Aorta (tissue), 5 donors: Measurements from ENCODE around the gene FAH. TPM values are rescaled to one million over a fixed set of nuclear protein-coding genes. Genes with fewer than 3 reads are reported as not detected.
"Not testable (repeated sequence)": the region's sequence is repeated elsewhere in the genome, so short reads cannot be mapped to it uniquely, and the experiment has no call there.

ENCODE experiments used
- ATAC-seq: fragments of 200-7000 bp; cut with Tn5 transposase; one replicate; pipeline ENCODE4 v1.9.1; 2022; ENCODE audit warnings: moderate library complexity; ENCODE audit not compliant: low FRiP score
- DNase-seq, 2 donors: peaks; one replicate each; pipeline ENCODE4 v3.0.0-alpha.2; 2020
- H3K27ac ChIP-seq, 2 donors: one replicate each; pipeline ENCODE4 v1.5.1; 2013; ENCODE audit warnings: low read length in 2 of 2, mild to moderate bottlenecking in 2 of 2, moderate library complexity in 2 of 2, control low read depth in 1 of 2, inconsistent platforms in 1 of 2, low read depth in 1 of 2
- H3K27me3 ChIP-seq, 2 donors: one replicate each; pipeline ENCODE4 v1.6.1; 2013; ENCODE audit warnings: control low read depth in 1 of 2, low read length in 1 of 2, mild to moderate bottlenecking in 1 of 2, moderate library complexity in 1 of 2; ENCODE audit not compliant: insufficient read depth in 2 of 2, control insufficient read depth in 1 of 2
- H3K36me3 ChIP-seq, 2 donors: one replicate each; pipeline ENCODE4 v1.6.1; 2013; ENCODE audit warnings: control low read depth in 1 of 2, low read length in 1 of 2, mild to moderate bottlenecking in 1 of 2; ENCODE audit not compliant: insufficient read depth in 2 of 2, control insufficient read depth in 1 of 2
- H3K4me1 ChIP-seq, 2 donors: one replicate each; pipeline ENCODE4 v1.6.1; 2013; ENCODE audit warnings: low read length in 2 of 2, control low read depth in 1 of 2, mild to moderate bottlenecking in 1 of 2, moderate library complexity in 1 of 2; ENCODE audit not compliant: insufficient read depth in 2 of 2, control insufficient read depth in 1 of 2
- H3K4me3 ChIP-seq, 2 donors: one replicate each; pipeline ENCODE4 v1.5.1; 2013; ENCODE audit warnings: low read length in 2 of 2, control low read depth in 1 of 2, mild to moderate bottlenecking in 1 of 2
- H3K9me3 ChIP-seq: one replicate; pipeline ENCODE4 v1.6.1; 2013; ENCODE audit warnings: mild to moderate bottlenecking, low read length; ENCODE audit not compliant: control insufficient read depth
- WGBS, 2 donors: extraction: QIAGEN DNeasy Blood & Tissue Kit; methylation state at CpG; one replicate each; pipeline ENCODE4 v1.1.7; 2013; 5-methylcytosine and 5-hydroxymethylcytosine counted together
- intact Hi-C, 2 donors: fragments of 100-400 bp; cut with DNase I; formaldehyde crosslinking; loops; one replicate each; pipeline versions ENCODE4 v1.14.2 to v1.15.0; 2022
- polyA plus RNA-seq, 2 donors: library from polyadenylated mRNA; stranded (reverse); fragments of 200-250 nt; gene quantifications; one replicate each; pipeline ENCODE4 v1.2.3, GENCODE V29; 2013
- total RNA-seq, 2 donors: library from RNA; stranded (reverse); fragmentation: NEBNext Ultra II Directional; extraction: Animal tissue kit (Norgen Biotek cat#: 25700); gene quantifications; one replicate each; pipeline ENCODE4 v1.2.1, GENCODE V29; 2021
- donor health status: healthy with polysubstance abuse.
- donor health status: Bipolar disorder and iron deficiency.
- donor health status: DM: no; HTN: no; CAD: no.
- donor health status: DM: no; HTN: no; CAD: no.
- donor health status: DM: yes; HTN: yes; CAD: no.

The FAH gene
- total and polyA plus RNA-seq, 4 donors = 18.2 to 137 (median 20.6) TPM

DNA sequence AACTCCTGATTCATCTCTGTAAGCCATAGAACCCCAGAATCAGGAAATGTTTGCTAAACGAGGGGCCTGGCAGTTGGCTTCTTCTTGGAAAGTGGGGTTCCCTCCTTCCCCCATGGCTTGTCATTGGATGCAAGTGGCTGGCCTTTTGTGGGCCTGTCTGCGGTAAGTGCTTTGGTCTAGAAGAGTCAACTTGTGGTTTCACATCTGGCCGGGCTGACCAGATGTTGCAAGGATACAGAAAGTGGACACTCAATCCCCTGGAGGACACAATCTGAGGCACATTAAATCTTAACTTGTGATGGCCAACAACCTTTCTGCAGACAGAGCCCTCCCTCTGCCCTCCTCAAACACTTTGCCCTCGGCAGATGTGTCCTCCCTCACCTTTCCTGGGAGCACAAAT is 1.1 kb downstream of the FAH start:
- Histone ChIP-seq H3K9me3 (no peaks in the 10 kb centered on the region), H3K36me3 (no peaks in the 10 kb centered on the region), H3K27me3 (no peaks in the 10 kb centered on the region), H3K4me3 (no peak overlapping the region), H3K27ac (no peak overlapping the region), H3K4me1 (peaks cover 0 to 3% of the 10 kb centered on the region in 2 donors)
- ATAC-seq (no peak), DNase-seq (no peak)
- WGBS, 2 donors = 91 to 92% methylated on average over 4 of the region's 4 CpGs
- intact Hi-C loops = loop anchor here (1.0 to 10.0 kb wide), 5 partner anchors 19 to 229 kb away; partner anchors contain the start of gene ZFAND6 (in 1 of the 2)

GRCh38 chr15:80154336-80154735 is 1.5 kb downstream of the FAH start:
- Histone ChIP-seq H3K36me3 (no peaks in the 10 kb centered on the region), H3K27ac (no peak overlapping the region), H3K27me3 (no peaks in the 10 kb centered on the region), H3K9me3 (no peaks in the 10 kb centered on the region), H3K4me1 (peaks cover 0 to 3% of the 10 kb centered on the region in 2 donors), H3K4me3 (no peak overlapping the region)
- intact Hi-C loops = loop anchor here (5.0 to 10.0 kb wide), 3 partner anchors 92 to 230 kb away; partner anchors contain the start of gene ZFAND6 (in 1 of the 2)
- DNase-seq = no peak
- WGBS, 2 donors = 78 to 79% methylated on average over 6 of the region's 6 CpGs
- no peak for ATAC-seq

- 91 to 92% methylated on average over 5 of the region's 5 CpGs for WGBS, 2 donors
- Histone ChIP-seq H3K4me3 (no peak overlapping the region), H3K4me1 (peaks cover 0 to 3% of the 10 kb centered on the region in 2 donors), H3K27ac (no peak overlapping the region), H3K27me3 (no peaks in the 10 kb centered on the region), H3K9me3 (no peaks in the 10 kb centered on the region), H3K36me3 (peaks cover 0 to 2% of the 10 kb centered on the region in 2 donors)
- ATAC-seq (no peak), DNase-seq (no peak)
- intact Hi-C loops = loop anchor here in 1 of 2 donors (10.0 kb wide), 1 partner anchor 230 kb away; no protein-coding TSS in a partner anchor
Observed at GRCh38 chr15:80155001-80155377, 2.2 kb downstream of the FAH start.

DNA sequence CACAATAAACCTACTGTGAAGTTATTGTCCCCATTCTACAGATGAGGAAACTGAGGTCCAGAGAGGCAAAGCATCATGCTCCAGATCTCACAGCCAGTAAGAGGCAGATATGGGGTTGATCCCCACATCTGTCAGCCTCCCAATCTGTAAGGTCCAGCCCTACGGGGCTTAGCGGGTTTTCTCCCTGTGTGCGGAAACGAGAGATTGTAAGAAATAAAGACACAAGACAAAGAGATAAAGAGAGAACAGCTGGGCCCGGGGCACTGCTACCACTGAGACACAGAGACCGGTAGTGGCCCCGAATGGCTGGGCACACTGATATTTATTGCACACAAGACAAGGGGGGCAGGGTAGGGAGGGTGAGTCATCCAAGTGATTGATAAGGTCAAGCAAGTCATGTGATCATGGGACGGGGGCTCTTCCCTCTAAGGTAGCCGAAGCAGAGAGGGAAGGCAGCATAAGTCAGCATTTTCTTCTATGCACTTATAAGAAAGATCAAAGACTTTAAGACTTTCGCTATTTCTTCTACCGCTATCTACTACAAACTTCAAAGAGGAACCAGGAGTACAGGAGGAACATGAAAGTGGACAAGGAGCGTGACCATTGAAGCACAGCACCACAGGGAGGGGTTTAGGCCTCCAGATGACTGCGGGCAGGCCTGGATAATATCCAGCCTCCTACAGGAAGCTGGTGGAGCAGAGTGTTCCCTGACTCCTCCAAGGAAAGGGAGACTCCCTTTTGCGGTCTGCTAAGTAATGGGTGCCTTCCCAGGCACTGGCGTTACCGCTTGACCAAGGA is 2.8 kb downstream of the FAH start:
- intact Hi-C loops = loop anchor here in 1 of 2 donors (10.0 kb wide), 1 partner anchor 231 kb away; no protein-coding TSS in a partner anchor
- H3K4me3 ChIP-seq, H3K27ac ChIP-seq, H3K27me3 ChIP-seq, ATAC-seq, H3K4me1 ChIP-seq, H3K36me3 ChIP-seq, H3K9me3 ChIP-seq: not testable (repeated sequence)
- DNase-seq = peak in 1 of 2 donors; percentile 62
- 84 to 89% methylated on average over 16 of the region's 16 CpGs for WGBS, 2 donors

DNA sequence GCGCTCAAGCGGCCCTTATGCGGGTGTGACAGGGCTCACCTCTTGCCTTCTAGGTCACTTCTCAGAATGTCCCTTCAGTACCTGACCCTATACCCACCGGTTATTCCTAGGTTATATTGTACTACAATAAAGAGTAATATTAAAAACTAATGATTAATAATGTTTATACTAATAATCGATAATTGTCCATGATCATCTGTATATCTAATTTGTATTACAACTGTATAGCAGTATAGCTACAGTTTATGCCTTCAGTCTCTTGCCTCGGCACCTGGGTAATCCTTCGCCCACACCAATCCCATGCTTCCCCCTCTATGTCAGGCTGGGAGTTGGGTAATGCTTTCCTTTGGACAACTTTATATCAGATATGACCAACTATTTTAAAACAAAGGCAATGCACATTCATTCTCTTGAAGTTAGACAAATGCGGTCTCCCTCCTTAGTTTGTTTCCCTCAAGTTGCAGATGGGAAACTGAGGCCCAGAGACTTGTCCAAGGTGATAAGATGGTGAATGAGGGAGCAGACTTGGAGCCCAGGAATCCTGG is 3.4 kb downstream of the FAH start:
- no peak overlapping the region for H3K27ac ChIP-seq
- ATAC-seq = no peak
- intact Hi-C loops = loop anchor here in 1 of 2 donors (10.0 kb wide), 1 partner anchor 231 kb away; no protein-coding TSS in a partner anchor

DNA sequence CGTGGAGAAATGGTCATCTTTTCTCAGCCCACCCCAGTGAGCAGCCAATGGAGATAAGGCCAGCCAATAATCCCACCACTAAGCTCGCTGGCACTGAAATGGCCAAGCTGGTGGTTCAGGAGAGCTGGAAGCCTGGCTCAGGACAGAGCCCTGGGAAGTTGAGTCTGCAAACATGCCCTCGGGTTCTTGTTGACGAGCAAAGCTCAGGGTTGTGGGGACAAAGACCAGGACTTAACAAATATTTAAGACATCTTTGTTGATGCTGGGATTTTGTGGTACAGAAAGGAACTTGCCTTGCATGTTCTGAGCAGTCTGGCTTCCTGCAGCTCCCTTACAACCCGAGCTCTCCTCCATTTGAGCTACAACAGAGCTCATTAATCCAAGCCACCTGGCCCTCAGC is 4.4 kb downstream of the FAH start:
- no peak for ATAC-seq
- intact Hi-C loops = loop anchor here in 1 of 2 donors (10.0 kb wide), 1 partner anchor 232 kb away; no protein-coding TSS in a partner anchor
- WGBS, 2 donors = 97 to 99% methylated on average over 5 of the region's 5 CpGs
- H3K27ac ChIP-seq = no peak overlapping the region
- H3K4me3 ChIP-seq = no peak overlapping the region
- peaks cover 0 to 2% of the 10 kb centered on the region in 2 donors for H3K36me3 ChIP-seq
- no peak for DNase-seq
- peaks cover 0 to 3% of the 10 kb centered on the region in 2 donors for H3K4me1 ChIP-seq
- H3K27me3 ChIP-seq = no peaks in the 10 kb centered on the region
- no peaks in the 10 kb centered on the region for H3K9me3 ChIP-seq

More for the DNA sequence above, 3.4 kb downstream of the FAH start:
- H3K4me3 ChIP-seq = no peak overlapping the region
- no peaks in the 10 kb centered on the region for H3K27me3 ChIP-seq
- H3K36me3 ChIP-seq = peaks cover 0 to 2% of the 10 kb centered on the region in 2 donors
- 97 to 98% methylated on average over 8 of the region's 8 CpGs for WGBS, 2 donors
- no peak for DNase-seq
- H3K4me1 ChIP-seq = peaks cover 0 to 3% of the 10 kb centered on the region in 2 donors
- H3K9me3 ChIP-seq = no peaks in the 10 kb centered on the region

DNA sequence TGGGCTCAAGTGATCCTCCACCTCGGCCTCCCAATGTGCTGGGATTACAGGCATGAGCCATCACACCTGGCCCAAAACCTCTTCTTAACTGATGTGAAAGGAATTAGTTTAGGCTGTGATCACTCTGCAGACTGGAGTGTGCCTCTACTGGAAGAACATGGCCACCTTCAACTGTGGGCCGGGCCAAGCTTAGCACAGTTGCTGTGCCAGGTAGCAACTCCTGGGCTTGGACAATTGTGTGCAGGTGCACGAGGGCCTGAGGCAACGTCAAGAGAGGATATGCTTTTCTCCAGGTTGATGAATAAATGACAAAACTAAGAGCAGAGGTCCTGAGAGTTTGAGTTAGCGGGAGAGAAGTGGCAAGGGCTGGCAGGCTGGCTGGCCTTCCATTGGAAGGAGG is 6.5 kb downstream of the FAH start:
- intact Hi-C loops = loop anchor here in 1 of 2 donors (10.0 kb wide), 1 partner anchor 234 kb away; no protein-coding TSS in a partner anchor
- Histone ChIP-seq H3K27ac (no peak overlapping the region), H3K4me1 (peaks cover 0 to 3% of the 10 kb centered on the region in 2 donors), H3K4me3 (no peak overlapping the region), H3K9me3 (no peaks in the 10 kb centered on the region), H3K27me3 (no peaks in the 10 kb centered on the region), H3K36me3 (peaks cover 0 to 2% of the 10 kb centered on the region in 2 donors)
- 96 to 99% methylated on average over 5 of the region's 5 CpGs for WGBS, 2 donors
- ATAC-seq = no peak
- DNase-seq = no peak

DNA sequence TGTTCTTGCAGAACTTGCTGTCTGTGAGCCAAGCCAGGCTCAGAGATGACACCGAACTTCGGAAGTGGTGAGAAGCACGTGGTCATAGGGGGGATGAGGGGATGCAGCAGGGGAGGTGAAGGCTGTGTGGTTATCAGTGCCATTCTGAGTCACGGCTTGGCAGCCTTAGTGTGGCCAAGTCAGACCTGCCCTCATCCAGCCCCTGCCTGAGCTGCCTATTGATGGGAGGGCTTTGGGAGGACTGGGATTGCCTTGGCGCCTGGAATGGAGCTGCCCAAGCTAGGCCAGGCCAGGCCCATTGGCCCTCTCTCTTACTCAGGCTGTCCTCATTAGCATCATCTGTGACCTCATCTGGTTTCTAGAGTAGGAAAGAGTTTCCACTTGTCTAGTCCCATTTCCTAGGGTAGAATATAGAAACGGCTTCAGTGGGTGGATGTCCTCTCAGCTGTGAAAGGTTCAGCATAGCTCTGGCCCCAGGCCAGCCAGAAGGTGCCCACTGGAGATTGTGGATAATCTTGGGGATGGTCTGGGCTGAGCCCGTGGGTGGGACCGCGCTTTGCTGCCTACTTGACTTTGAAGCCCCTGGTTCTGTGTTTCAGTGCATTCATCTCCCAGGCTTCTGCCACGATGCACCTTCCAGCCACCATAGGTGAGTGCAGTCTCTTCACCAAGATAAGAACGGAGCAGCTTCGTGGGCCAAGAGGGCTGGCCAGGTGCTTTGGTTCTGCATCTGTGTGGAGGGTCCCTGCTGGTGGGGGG is 7.2 kb downstream of the FAH start:
- Histone ChIP-seq H3K4me3 (no peak overlapping the region), H3K27ac (no peak overlapping the region), H3K27me3 (no peaks in the 10 kb centered on the region), H3K4me1 (peaks cover 0 to 1% of the 10 kb centered on the region in 2 donors), H3K36me3 (peaks cover 0 to 2% of the 10 kb centered on the region in 2 donors), H3K9me3 (no peaks in the 10 kb centered on the region)
- peak; percentile 20 for ATAC-seq
- WGBS, 2 donors = 94 to 96% methylated on average over 12 of the region's 12 CpGs
- intact Hi-C loops = loop anchor here in 1 of 2 donors (10.0 kb wide), 1 partner anchor 235 kb away; no protein-coding TSS in a partner anchor
- no peak for DNase-seq
